Tibial nerve (tissue), 4 donors: Measurements from ENCODE around the gene TNFRSF25.

Source experiments
- CTCF ChIP-seq, 5 experiments: fragments of 200-600 bp in 3 of 5; fragments of 450-650 bp in 2 of 5; sonication (generic) in 3 of 5; IDR thresholded peaks; one replicate each; pipeline ENCODE4 v1.5.1; 2016 to 2019; ENCODE audit warnings: antibody characterized with exemption in 5 of 5, mild to moderate bottlenecking in 3 of 5, moderate library complexity in 2 of 5
- EP300 ChIP-seq, 2 donors: sonication (generic); formaldehyde crosslinking; IDR thresholded peaks; one replicate each; pipeline ENCODE4 v1.6.1; 2017; ENCODE audit warnings: antibody characterized with exemption in 2 of 2, mild to moderate bottlenecking in 1 of 2

- TF ChIP-seq CTCF (IDR thresholded peaks at IDR 0.05): no peak
- no peak for TF ChIP-seq EP300 (IDR thresholded peaks at IDR 0.05)
Observed at GRCh38 chr1:6512245-6512907, 46.4 kb upstream of the TNFRSF25 start.
